H1 (cell line): ENCODE results near the gene LPAR3. TPM values are rescaled to one million over a fixed set of nuclear protein-coding genes. Genes with fewer than 3 reads are reported as not detected.

Experiments
- CTCF ChIA-PET: fragments of 300-600 bp; sonication (Branson Sonifier 250); formaldehyde crosslinking; loops from one replicate; lab custom pipeline; 2021; ENCODE audit not compliant: partially characterized antibody; lab: Charles Lee
- POLR2A ChIA-PET: fragments of 300-600 bp; sonication (Branson Sonifier 250); formaldehyde crosslinking; loops from one replicate; lab custom pipeline; 2021; ENCODE audit warnings: inconsistent platforms; ENCODE audit not compliant: partially characterized antibody; lab: Charles Lee
- DNase-seq, 2 experiments: peaks; one replicate each; pipeline versions ENCODE4 v3.0.0 to v3.0.0-alpha.2; 2010 to 2022; ENCODE audit warnings: low spot score in 2 of 2, low read depth in 1 of 2, mixed read lengths in 1 of 2
- FAIRE-seq: peaks from 2 replicates; lab custom pipeline; 2011; peaks lifted over from hg19 to GRCh38; lab: Jason Lieb, UNC
- H2AFZ ChIP-seq: 2 replicates; pipeline ENCODE4 v1.8.1; 2012; ENCODE audit warnings: low read length, inconsistent platforms
- H2AK5ac ChIP-seq: 2 replicates; pipeline ENCODE4 v1.6.1; 2013; ENCODE audit warnings: low read depth, low read length
- H2BK120ac ChIP-seq: replicated peaks from 2 replicates; pipeline ENCODE3; 2013; ENCODE audit warnings: low read depth, low read length, inconsistent platforms
- H2BK12ac ChIP-seq: 2 replicates; pipeline ENCODE4 v1.6.1; 2013; ENCODE audit warnings: low read depth, low read length
- H2BK15ac ChIP-seq: 2 replicates; pipeline ENCODE4 v1.6.1; 2013; ENCODE audit warnings: low read length
- H2BK20ac ChIP-seq: 2 replicates; pipeline ENCODE4 v1.6.1; 2013; ENCODE audit warnings: low read length
- H2BK5ac ChIP-seq: 2 replicates; pipeline ENCODE4 v1.6.1; 2013; ENCODE audit warnings: low read depth, low read length
- H3K14ac ChIP-seq: 2 replicates; pipeline ENCODE4 v1.6.1; 2013; ENCODE audit warnings: inconsistent platforms; ENCODE audit not compliant: insufficient read length
- H3K18ac ChIP-seq: 2 replicates; pipeline ENCODE4 v1.6.1; 2013; ENCODE audit warnings: low read length; ENCODE audit errors: extremely low read depth
- H3K23ac ChIP-seq: 2 replicates; pipeline ENCODE4 v1.6.1; 2013; ENCODE audit warnings: inconsistent platforms; ENCODE audit not compliant: insufficient read length
- H3K23me2 ChIP-seq: 2 replicates; pipeline ENCODE4 v1.6.1; 2013; ENCODE audit warnings: low read depth, low read length
- H3K27ac ChIP-seq: 2 replicates; pipeline ENCODE4 v1.6.1; 2011; ENCODE audit warnings: low read depth, low read length, inconsistent platforms
- H3K27me3 ChIP-seq, 4 experiments: replicated peaks in 1 of 4; 1 replicate in 1 of 4; 2 replicates in 3 of 4; pipeline versions ENCODE4 v1.6.1 to v1.8.1; 2011 to 2013; ENCODE audit warnings: low read length in 3 of 4, mild to moderate bottlenecking in 3 of 4, inconsistent platforms in 2 of 4, mixed read lengths in 2 of 4, moderate library complexity in 1 of 4; ENCODE audit not compliant: control insufficient read depth in 3 of 4, insufficient read depth in 3 of 4; ENCODE audit errors: extremely low read depth in 1 of 4
- H3K36me3 ChIP-seq, 4 experiments: 2 replicates each; pipeline versions ENCODE4 v1.6.1 to v1.8.1; 2011 to 2013; ENCODE audit warnings: mild to moderate bottlenecking in 4 of 4, low read length in 3 of 4, moderate library complexity in 2 of 4, control low read depth in 1 of 4, inconsistent platforms in 1 of 4; ENCODE audit not compliant: insufficient read depth in 4 of 4, control insufficient read depth in 2 of 4
- H3K4ac ChIP-seq: replicated peaks from 2 replicates; pipeline ENCODE3; 2013; ENCODE audit warnings: low read length, low read depth, mixed read lengths, inconsistent platforms; ENCODE audit not compliant: insufficient read length
- H3K4me1 ChIP-seq, 4 experiments: replicated peaks in 1 of 4; 1 replicate in 1 of 4; 2 replicates in 3 of 4; pipeline versions ENCODE4 v1.6.1 to v1.8.1; 2011 to 2013; ENCODE audit warnings: low read length in 3 of 4, inconsistent platforms in 2 of 4, mixed read lengths in 1 of 4; ENCODE audit not compliant: insufficient read depth in 4 of 4, control insufficient read depth in 3 of 4
- H3K4me2 ChIP-seq, 2 experiments: 2 replicates each; pipeline versions ENCODE4 v1.6.1 to v1.8.1; 2011 to 2013; ENCODE audit warnings: low read depth in 2 of 2, low read length in 2 of 2, control low read depth in 1 of 2, inconsistent platforms in 1 of 2, mild to moderate bottlenecking in 1 of 2; ENCODE audit not compliant: insufficient read depth in 1 of 2
- H3K4me3 ChIP-seq, 4 experiments: fragments of 200-600, 300-600 bp in 1 of 4; sonication (generic), shearing (Covaris generic), sonication (Bioruptor Twin) in 1 of 4; 2 replicates each; pipeline versions ENCODE4 v1.5.1 to v1.8.1; 2011 to 2016; ENCODE audit warnings: low read length in 4 of 4, low read depth in 3 of 4, control low read depth in 2 of 4, inconsistent platforms in 2 of 4, mild to moderate bottlenecking in 2 of 4, mixed read lengths in 1 of 4, moderate library complexity in 1 of 4; ENCODE audit not compliant: insufficient read depth in 2 of 4; ENCODE audit errors: extremely low read depth in 1 of 4
- H3K56ac ChIP-seq: replicated peaks from 2 replicates; pipeline ENCODE3; 2013; ENCODE audit warnings: low read depth, mild to moderate bottlenecking, mixed read lengths, low read length, inconsistent platforms; ENCODE audit not compliant: insufficient read length
- H3K79me1 ChIP-seq: 2 replicates; pipeline ENCODE4 v1.6.1; 2013; ENCODE audit warnings: low read depth, low read length, control low read depth
- H3K79me2 ChIP-seq, 2 experiments: 2 replicates each; pipeline versions ENCODE4 v1.6.1 to v1.8.1; 2012 to 2013; ENCODE audit warnings: low read length in 2 of 2, mild to moderate bottlenecking in 2 of 2, inconsistent platforms in 1 of 2; ENCODE audit not compliant: insufficient read depth in 2 of 2, control insufficient read depth in 1 of 2
- H3K9ac ChIP-seq, 4 experiments: replicated peaks in 1 of 4; 1 replicate in 1 of 4; 2 replicates in 3 of 4; pipeline versions ENCODE4 v1.6.1 to v1.8.1; 2011 to 2013; ENCODE audit warnings: low read depth in 3 of 4, low read length in 3 of 4, control low read depth in 2 of 4, mild to moderate bottlenecking in 2 of 4, moderate library complexity in 2 of 4, inconsistent platforms in 1 of 4; ENCODE audit errors: extremely low read depth in 1 of 4
- H3K9me3 ChIP-seq, 2 experiments: 2 replicates each; pipeline versions ENCODE4 v1.6.1 to v1.8.1; 2012 to 2013; ENCODE audit warnings: mild to moderate bottlenecking in 2 of 2, moderate library complexity in 2 of 2, control low read depth in 1 of 2, inconsistent platforms in 1 of 2, low read depth in 1 of 2, low read length in 1 of 2, mixed read lengths in 1 of 2; ENCODE audit not compliant: insufficient read depth in 2 of 2
- H4K20me1 ChIP-seq, 2 experiments: replicated peaks in 1 of 2; 2 replicates each; pipeline versions ENCODE3 to v1.8.1; 2011 to 2013; ENCODE audit warnings: inconsistent platforms in 2 of 2, low read length in 2 of 2, mild to moderate bottlenecking in 1 of 2; ENCODE audit not compliant: insufficient read depth in 2 of 2, control insufficient read depth in 1 of 2
- H4K5ac ChIP-seq: 2 replicates; pipeline ENCODE4 v1.6.1; 2013; ENCODE audit warnings: low read length, low read depth, mixed read lengths, inconsistent platforms; ENCODE audit not compliant: insufficient read length
- H4K8ac ChIP-seq: 2 replicates; pipeline ENCODE4 v1.8.0; 2013; ENCODE audit warnings: mild to moderate bottlenecking, moderate library complexity, low read length, inconsistent platforms; ENCODE audit not compliant: insufficient read depth; ENCODE audit errors: extremely low read depth
- H4K91ac ChIP-seq: replicated peaks from 2 replicates; pipeline ENCODE3; 2013; ENCODE audit warnings: low read length, mixed read lengths, inconsistent platforms; ENCODE audit not compliant: insufficient read length
- BACH1 ChIP-seq: IDR thresholded peaks from 2 replicates; pipeline ENCODE4 v1.6.1; 2012; ENCODE audit warnings: low read length, improper control_type of control experiment
- CHD2 ChIP-seq: IDR thresholded peaks from 2 replicates; pipeline ENCODE4 v1.6.1; 2012; ENCODE audit warnings: low read length, improper control_type of control experiment
- JUN ChIP-seq: IDR thresholded peaks from 2 replicates; pipeline ENCODE4 v1.6.1; 2011; ENCODE audit warnings: low read depth, mild to moderate bottlenecking, improper control_type of control experiment, low read length
- RAD21 ChIP-seq, 2 experiments: IDR thresholded peaks in 1 of 2; conservative IDR thresholded peaks in 1 of 2; 2 replicates each; pipeline ENCODE4 v1.6.1; 2011; ENCODE audit warnings: low read depth in 2 of 2, low read length in 2 of 2, improper control_type of control experiment in 1 of 2, inconsistent platforms in 1 of 2, mild to moderate bottlenecking in 1 of 2, moderate library complexity in 1 of 2
- RBBP5 ChIP-seq: IDR thresholded peaks from 2 replicates; pipeline ENCODE4 v1.7.1; 2012; ENCODE audit warnings: low read depth, mild to moderate bottlenecking, inconsistent platforms, low read length, moderate library complexity, borderline replicate concordance
- WGBS, 2 experiments: shearing (Covaris generic) in 1 of 2; methylation state at CpG; one replicate each; pipeline versions ENCODE4 v1.1.6 to v1.1.7; 2013 to 2015; ENCODE audit warnings: low lambda C conversion rate in 2 of 2, mixed read lengths in 2 of 2, inconsistent platforms in 1 of 2, low coverage in 1 of 2, missing lambda C conversion rate in 1 of 2; ENCODE audit not compliant: insufficient replicate concordance in 2 of 2, insufficient coverage in 1 of 2, insufficient read length in 1 of 2; ENCODE audit errors: extremely low coverage in 1 of 2, missing lambda C conversion rate in 1 of 2; 5-methylcytosine and 5-hydroxymethylcytosine counted together
- polyA plus RNA-seq, 7 experiments: library from polyadenylated mRNA; depleted of rRNA in 3 of 7; stranded (reverse) in 5 of 7; unstranded in 2 of 7; fragments of >200 nt in 5 of 7; fragments of 200-250 nt in 2 of 7; gene quantifications; 1 replicate in 5 of 7; 2 replicates in 1 of 7; 4 replicates in 1 of 7; pipeline versions ENCODE4 v1.2.1 to v1.2.3, GENCODE V29; 2011 to 2013; ENCODE audit warnings: missing spikeins in 2 of 7, mixed read lengths in 2 of 7
- total RNA-seq: library from RNA; stranded (reverse); fragmentation: NEBNext Ultra II Directional; extraction: Animal tissue kit (Norgen Biotek cat#: 25700); gene quantifications from 2 replicates; pipeline ENCODE4 v1.2.1, GENCODE V29; 2021

LPAR3 gene
- total and polyA plus RNA-seq, 2 of the 8 experiments (the other 6 are each of a cell fraction or from before 2014, with no cell fraction given) = 17.1 to 25.4 TPM

GRCh38 chr1:84890566-84890965, 2.4 kb downstream of the LPAR3 start:
- no peak overlapping the region for H3K23ac ChIP-seq
- H2AK5ac ChIP-seq = no peak overlapping the region
- no peak overlapping the region for H3K56ac ChIP-seq
- no peak overlapping the region for H2BK20ac ChIP-seq
- peaks cover 0 to under 1% of the 10 kb centered on the region in 2 experiments for H4K20me1 ChIP-seq
- H3K36me3 ChIP-seq = no peaks in the 10 kb centered on the region; a peak in 1 of 8 replicates
- no peak overlapping the region; a peak in 1 of 4 replicates for H3K4me2 ChIP-seq
- H4K8ac ChIP-seq = no peak overlapping the region
- no peak overlapping the region for H2AFZ ChIP-seq
- WGBS, 2 experiments = 86% methylated on average over 2 of the region's 2 CpGs; no CpG with 5 or more reads in 1 of the 2 experiments
- no peak overlapping the region for H4K5ac ChIP-seq
- H3K9ac ChIP-seq = no peak overlapping the region
- H3K4ac ChIP-seq = no peak overlapping the region
- H3K4me3 ChIP-seq = no peak overlapping the region
- no peak overlapping the region for H4K91ac ChIP-seq
- H3K79me2 ChIP-seq = peaks cover 0 to 28% of the 10 kb centered on the region in 2 experiments; a peak in 3 of 4 replicates
- H3K4me1 ChIP-seq = peaks cover 0 to 20% (median 4%) of the 10 kb centered on the region in 4 experiments; a peak in 3 of 7 replicates
- H2BK5ac ChIP-seq = no peak overlapping the region
- H2BK15ac ChIP-seq = no peak overlapping the region
- no peak for FAIRE-seq
- no peak overlapping the region for H2BK12ac ChIP-seq
- H3K14ac ChIP-seq = no peak overlapping the region
- no peak for TF ChIP-seq CHD2
- TF ChIP-seq RBBP5 = no peak
- TF ChIP-seq JUN = no peak
- TF ChIP-seq RAD21 (IDR thresholded peaks at IDR 0.05 in 1 of 2, conservative IDR thresholded peaks at IDR 0.05 in 1 of 2; ENCODE audit: low read depth in 2 of 2, low read length in 2 of 2) = no peak
- no peak for TF ChIP-seq BACH1
- TF ChIP-seq, all 59 proteins: peak for 0
- ChIA-PET CTCF (interaction anchor here (0.6 kb wide), 2 partner anchors 14 to 792 kb away, joined by 3 to 4 read pairs; no protein-coding TSS in a partner anchor), POLR2A (no interaction called here)
- H3K27me3 ChIP-seq = peaks cover 0 to 13% (median 7%) of the 10 kb centered on the region in 4 experiments; a peak in 5 of 7 replicates
- H2BK120ac ChIP-seq = no peak overlapping the region
- H3K79me1 ChIP-seq = 0 out of 2 replicates have a peak, but pooled peaks cover under 1% of the 10 kb centered on the region
- no peaks in the 10 kb centered on the region for H3K9me3 ChIP-seq
- no peak overlapping the region for H3K27ac ChIP-seq
- no peak overlapping the region for H3K18ac ChIP-seq
- H3K23me2 ChIP-seq = peaks cover 7% of the 10 kb centered on the region; the same call in 1 of the 2 replicates
- no peak for DNase-seq
